Chondrocyte (in vitro differentiated cells): ENCODE data around the gene CABP4. TPM values are rescaled to one million over a fixed set of nuclear protein-coding genes. Genes with fewer than 3 reads are reported as not detected.

Experiments used
- DNase-seq: peaks from one replicate; pipeline ENCODE4 v3.0.0; 2021; ENCODE audit warnings: mixed read lengths, low spot score
- H3K27ac Mint-ChIP-seq: one replicate; pipeline ENCODE4 v1.8.0; 2021; ENCODE audit warnings: mild to moderate bottlenecking, moderate library complexity, mixed read lengths; ENCODE audit not compliant: unreplicated experiment
- H3K27me3 Mint-ChIP-seq: 2 replicates; pipeline ENCODE4 v1.8.0; 2021; ENCODE audit warnings: low read depth, mixed read lengths
- H3K36me3 Mint-ChIP-seq: 2 replicates; pipeline ENCODE4 v1.8.0; 2021; ENCODE audit warnings: low read depth, mixed read lengths
- H3K4me1 Mint-ChIP-seq: 2 replicates; pipeline ENCODE4 v1.8.0; 2021; ENCODE audit warnings: low read depth, mild to moderate bottlenecking, mixed read lengths
- H3K4me3 Mint-ChIP-seq: one replicate; pipeline ENCODE4 v1.8.0; 2021; ENCODE audit warnings: mild to moderate bottlenecking, moderate library complexity, mixed read lengths; ENCODE audit not compliant: unreplicated experiment
- H3K9me3 Mint-ChIP-seq: 2 replicates; pipeline ENCODE4 v1.8.0; 2021; ENCODE audit warnings: low read depth, mixed read lengths
- total RNA-seq: library from RNA; stranded (reverse); gene quantifications from 3 replicates; pipeline ENCODE4 v1.2.1, GENCODE V29; 2021
- TF ChIP-seq, protein P1 (sequence below): fragments of 200-600 bp; sonication (generic); IDR thresholded peaks from 2 replicates; pipeline ENCODE4 v1.5.0; 2021; ENCODE audit warnings: antibody characterized with exemption, mild to moderate bottlenecking, moderate library complexity

CABP4 gene
- total RNA-seq, 1 donor from 2014 or later, result not detected

GRCh38 chr11:67468056-67468455, 12.9 kb downstream of the CABP4 start:
- Mint-ChIP-seq H3K9me3 (no peaks in the 10 kb centered on the region), H3K4me3 (peak overlapping the region; percentile 84), H3K27ac (peak overlapping the region; percentile 77), H3K36me3 (no peaks in the 10 kb centered on the region), H3K4me1 (peaks cover 31% of the 10 kb centered on the region), H3K27me3 (no peaks in the 10 kb centered on the region)
- DNase-seq, result no peak
- TF ChIP-seq, protein P1, sequence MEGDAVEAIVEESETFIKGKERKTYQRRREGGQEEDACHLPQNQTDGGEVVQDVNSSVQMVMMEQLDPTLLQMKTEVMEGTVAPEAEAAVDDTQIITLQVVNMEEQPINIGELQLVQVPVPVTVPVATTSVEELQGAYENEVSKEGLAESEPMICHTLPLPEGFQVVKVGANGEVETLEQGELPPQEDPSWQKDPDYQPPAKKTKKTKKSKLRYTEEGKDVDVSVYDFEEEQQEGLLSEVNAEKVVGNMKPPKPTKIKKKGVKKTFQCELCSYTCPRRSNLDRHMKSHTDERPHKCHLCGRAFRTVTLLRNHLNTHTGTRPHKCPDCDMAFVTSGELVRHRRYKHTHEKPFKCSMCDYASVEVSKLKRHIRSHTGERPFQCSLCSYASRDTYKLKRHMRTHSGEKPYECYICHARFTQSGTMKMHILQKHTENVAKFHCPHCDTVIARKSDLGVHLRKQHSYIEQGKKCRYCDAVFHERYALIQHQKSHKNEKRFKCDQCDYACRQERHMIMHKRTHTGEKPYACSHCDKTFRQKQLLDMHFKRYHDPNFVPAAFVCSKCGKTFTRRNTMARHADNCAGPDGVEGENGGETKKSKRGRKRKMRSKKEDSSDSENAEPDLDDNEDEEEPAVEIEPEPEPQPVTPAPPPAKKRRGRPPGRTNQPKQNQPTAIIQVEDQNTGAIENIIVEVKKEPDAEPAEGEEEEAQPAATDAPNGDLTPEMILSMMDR, result no peak

DNA sequence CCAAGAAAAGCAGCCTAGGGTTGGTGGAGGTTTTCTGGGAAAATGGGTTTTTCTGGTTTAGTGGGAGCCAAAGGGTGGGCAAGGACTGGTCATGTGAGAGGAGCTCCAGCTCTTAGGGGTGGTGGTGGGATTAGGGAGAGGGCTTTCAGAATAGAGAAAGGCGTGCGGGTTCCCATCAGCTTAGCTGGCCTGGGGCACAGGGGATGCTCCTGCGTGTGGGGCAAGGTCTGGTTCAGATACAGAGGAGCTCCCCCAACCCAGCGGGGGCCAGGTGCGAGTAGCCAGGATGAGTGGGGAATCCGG, 13.3 kb downstream of the CABP4 start:
- peak overlapping the region; percentile 84 for H3K4me3 Mint-ChIP-seq
- no peaks in the 10 kb centered on the region for H3K36me3 Mint-ChIP-seq
- TF ChIP-seq, protein P1, result no peak
- peak overlapping the region; percentile 77 for H3K27ac Mint-ChIP-seq
- no peak for DNase-seq
- peaks cover 31% of the 10 kb centered on the region for H3K4me1 Mint-ChIP-seq
- no peaks in the 10 kb centered on the region for H3K9me3 Mint-ChIP-seq
- no peaks in the 10 kb centered on the region for H3K27me3 Mint-ChIP-seq

DNA sequence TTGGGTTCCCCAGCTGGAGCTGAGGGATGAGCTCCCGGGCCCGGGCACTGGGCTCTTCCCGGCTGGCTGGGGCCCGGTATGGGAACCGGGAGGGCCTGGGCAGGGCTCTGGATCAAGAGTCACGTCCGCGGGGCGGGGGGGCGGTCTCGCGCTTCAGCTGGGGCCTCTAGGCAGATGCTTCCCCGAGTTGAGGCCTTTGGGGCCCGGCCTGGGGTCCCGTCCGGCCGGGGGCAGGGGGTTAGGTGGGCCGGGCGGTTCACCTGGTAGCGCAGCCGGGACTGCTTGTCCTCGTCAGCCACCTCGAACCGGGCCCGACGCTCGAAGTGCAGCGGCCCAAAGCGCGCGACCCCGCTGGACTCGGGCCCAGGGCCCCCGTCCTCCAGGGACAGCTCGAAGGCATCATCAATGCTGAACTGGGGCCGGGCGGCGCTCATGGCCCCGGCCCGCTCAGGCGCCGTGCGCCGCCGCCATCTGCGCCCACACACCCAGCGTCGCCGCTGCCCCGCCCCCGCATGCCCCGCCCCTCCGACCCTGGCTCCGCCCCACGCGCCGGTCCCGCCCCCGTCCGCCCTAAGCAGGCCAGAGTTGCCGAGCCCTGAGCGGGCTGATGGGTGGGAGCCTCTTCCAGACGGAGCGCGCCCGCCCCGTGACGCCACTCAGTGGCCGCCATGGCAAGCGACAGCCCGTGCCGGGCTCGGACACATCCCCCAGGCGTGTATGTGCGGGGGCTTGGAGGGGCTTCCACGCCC, 13.8 kb downstream of the CABP4 start, which contains the start of gene TMEM134:
TMEM134 (minus strand) TSS at position 493 of the 749 bp plus-strand sequence; CDS start at position 434, 59 bp downstream.
- Mint-ChIP-seq H3K9me3 (no peaks in the 10 kb centered on the region), H3K36me3 (no peaks in the 10 kb centered on the region), H3K27me3 (no peaks in the 10 kb centered on the region), H3K4me1 (peaks cover 31% of the 10 kb centered on the region), H3K27ac (peak within 1 kb of the TSS; percentile 77), H3K4me3 (peak within 1 kb of the TSS; percentile 84)
- DNase-seq, result peak; percentile 98
- TF ChIP-seq, protein P1, result peak; percentile 69

DNA sequence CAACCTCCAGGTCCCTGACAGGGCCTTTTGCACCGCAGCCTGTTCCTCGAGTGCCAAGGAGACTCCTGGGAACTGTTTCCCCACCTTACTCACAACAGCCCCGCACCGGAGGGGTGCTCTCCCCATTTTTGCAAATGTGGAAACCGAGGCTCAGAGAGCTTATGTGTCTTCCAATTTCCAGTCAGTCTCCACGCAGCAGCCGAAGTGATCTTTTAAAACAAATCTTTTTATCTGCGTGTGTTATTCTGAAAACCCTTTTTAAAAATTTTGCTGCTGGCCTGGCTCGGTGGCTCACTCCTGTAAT, 14.3 kb downstream of the CABP4 start:
- no peaks in the 10 kb centered on the region for H3K36me3 Mint-ChIP-seq
- peak overlapping the region; percentile 72 for H3K4me3 Mint-ChIP-seq
- H3K9me3 Mint-ChIP-seq, result no peaks in the 10 kb centered on the region
- TF ChIP-seq, protein P1, result peak; percentile 43
- no peak for DNase-seq
- H3K4me1 Mint-ChIP-seq, result peaks cover 26% of the 10 kb centered on the region
- H3K27ac Mint-ChIP-seq, result peak overlapping the region; percentile 68
- H3K27me3 Mint-ChIP-seq, result no peaks in the 10 kb centered on the region

DNA sequence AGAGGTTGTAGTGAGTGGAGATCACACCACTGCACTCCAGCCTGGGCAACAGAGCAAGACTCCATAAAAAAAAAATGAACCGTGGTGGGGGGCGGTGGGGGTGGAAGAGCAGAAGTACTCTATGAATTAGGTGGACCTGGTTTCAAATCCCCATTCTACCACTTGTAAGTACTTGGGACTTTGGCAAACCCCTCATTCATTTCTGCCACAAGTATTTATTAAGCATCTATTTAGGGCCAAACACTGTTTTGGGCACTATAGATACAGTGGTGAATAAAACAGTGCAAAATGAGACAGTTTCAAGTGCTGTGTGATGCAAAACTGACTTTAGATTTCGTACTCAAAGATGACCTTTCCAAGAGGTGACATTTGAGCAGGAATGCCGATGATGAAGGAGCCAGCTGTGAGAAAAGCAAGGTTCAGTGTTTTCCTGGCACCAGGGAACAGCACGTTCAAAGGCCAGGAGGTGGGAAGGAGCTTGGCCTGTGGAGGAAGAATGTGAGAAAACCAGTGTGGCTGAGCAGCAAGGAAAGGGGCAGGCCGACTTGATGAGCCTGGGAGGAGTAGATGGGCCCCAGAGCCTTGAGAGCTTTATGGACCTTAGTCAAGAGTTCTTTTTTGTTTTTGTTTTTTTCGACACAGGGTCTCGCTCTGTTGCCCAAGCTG, 15.3 kb downstream of the CABP4 start:
- no peak for DNase-seq
- H3K27me3 Mint-ChIP-seq, result no peaks in the 10 kb centered on the region
- H3K4me3 Mint-ChIP-seq, result no peak overlapping the region
- no peak overlapping the region for H3K27ac Mint-ChIP-seq
- TF ChIP-seq, protein P1, result no peak
- H3K9me3 Mint-ChIP-seq, result no peaks in the 10 kb centered on the region
- peaks cover 22% of the 10 kb centered on the region for H3K4me1 Mint-ChIP-seq
- H3K36me3 Mint-ChIP-seq, result no peaks in the 10 kb centered on the region
